HL-60 (cell line): ENCODE measurements around the gene LGI1.

ENCODE experiments used
- GABPA ChIP-seq: IDR thresholded peaks from 2 replicates; pipeline ENCODE4 v1.6.1; 2012; ENCODE audit warnings: low read depth
- POLR2AphosphoS5 ChIP-seq: IDR thresholded peaks from 2 replicates; pipeline ENCODE4 v1.6.1; 2012; ENCODE audit warnings: low read depth
- TF ChIP-seq, protein P1 (sequence below): IDR thresholded peaks from one replicate; pipeline ENCODE4 v1.5.1; 2011; ENCODE audit warnings: low read length, control low read depth, inconsistent platforms; ENCODE audit not compliant: insufficient read depth
- TF ChIP-seq, protein P2 (sequence below): IDR thresholded peaks from 2 replicates; pipeline ENCODE4 v1.6.1; 2012; ENCODE audit warnings: low read depth; ENCODE audit not compliant: insufficient replicate concordance

DNA sequence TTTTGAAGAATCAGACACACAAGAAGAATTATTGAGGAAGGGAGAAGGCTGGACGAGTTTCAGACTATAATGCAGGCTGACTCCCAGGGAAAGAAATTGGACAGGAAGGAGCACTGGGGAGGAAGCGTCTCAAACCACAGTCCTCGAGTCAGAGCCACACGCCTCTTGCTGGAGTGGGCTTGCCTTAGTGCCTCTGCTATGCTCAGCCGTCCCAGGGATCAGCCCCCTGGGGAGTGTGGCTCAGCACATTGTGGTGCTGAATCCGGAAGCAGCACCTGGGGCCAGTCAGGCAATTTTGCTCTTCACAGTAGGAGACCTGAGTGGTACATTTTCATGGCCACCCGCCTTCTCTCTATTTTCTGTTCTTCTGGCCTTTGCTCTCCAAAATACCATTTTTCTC is 68.6 kb downstream of the LGI1 start:
- TF ChIP-seq, protein P1, sequence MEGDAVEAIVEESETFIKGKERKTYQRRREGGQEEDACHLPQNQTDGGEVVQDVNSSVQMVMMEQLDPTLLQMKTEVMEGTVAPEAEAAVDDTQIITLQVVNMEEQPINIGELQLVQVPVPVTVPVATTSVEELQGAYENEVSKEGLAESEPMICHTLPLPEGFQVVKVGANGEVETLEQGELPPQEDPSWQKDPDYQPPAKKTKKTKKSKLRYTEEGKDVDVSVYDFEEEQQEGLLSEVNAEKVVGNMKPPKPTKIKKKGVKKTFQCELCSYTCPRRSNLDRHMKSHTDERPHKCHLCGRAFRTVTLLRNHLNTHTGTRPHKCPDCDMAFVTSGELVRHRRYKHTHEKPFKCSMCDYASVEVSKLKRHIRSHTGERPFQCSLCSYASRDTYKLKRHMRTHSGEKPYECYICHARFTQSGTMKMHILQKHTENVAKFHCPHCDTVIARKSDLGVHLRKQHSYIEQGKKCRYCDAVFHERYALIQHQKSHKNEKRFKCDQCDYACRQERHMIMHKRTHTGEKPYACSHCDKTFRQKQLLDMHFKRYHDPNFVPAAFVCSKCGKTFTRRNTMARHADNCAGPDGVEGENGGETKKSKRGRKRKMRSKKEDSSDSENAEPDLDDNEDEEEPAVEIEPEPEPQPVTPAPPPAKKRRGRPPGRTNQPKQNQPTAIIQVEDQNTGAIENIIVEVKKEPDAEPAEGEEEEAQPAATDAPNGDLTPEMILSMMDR = no peak
- TF ChIP-seq GABPA (no peak), POLR2AphosphoS5 (no peak)
- TF ChIP-seq, protein P2, sequence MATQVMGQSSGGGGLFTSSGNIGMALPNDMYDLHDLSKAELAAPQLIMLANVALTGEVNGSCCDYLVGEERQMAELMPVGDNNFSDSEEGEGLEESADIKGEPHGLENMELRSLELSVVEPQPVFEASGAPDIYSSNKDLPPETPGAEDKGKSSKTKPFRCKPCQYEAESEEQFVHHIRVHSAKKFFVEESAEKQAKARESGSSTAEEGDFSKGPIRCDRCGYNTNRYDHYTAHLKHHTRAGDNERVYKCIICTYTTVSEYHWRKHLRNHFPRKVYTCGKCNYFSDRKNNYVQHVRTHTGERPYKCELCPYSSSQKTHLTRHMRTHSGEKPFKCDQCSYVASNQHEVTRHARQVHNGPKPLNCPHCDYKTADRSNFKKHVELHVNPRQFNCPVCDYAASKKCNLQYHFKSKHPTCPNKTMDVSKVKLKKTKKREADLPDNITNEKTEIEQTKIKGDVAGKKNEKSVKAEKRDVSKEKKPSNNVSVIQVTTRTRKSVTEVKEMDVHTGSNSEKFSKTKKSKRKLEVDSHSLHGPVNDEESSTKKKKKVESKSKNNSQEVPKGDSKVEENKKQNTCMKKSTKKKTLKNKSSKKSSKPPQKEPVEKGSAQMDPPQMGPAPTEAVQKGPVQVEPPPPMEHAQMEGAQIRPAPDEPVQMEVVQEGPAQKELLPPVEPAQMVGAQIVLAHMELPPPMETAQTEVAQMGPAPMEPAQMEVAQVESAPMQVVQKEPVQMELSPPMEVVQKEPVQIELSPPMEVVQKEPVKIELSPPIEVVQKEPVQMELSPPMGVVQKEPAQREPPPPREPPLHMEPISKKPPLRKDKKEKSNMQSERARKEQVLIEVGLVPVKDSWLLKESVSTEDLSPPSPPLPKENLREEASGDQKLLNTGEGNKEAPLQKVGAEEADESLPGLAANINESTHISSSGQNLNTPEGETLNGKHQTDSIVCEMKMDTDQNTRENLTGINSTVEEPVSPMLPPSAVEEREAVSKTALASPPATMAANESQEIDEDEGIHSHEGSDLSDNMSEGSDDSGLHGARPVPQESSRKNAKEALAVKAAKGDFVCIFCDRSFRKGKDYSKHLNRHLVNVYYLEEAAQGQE = no peak
